ENCODE measurements around the gene TNFAIP8. TPM values are rescaled to one million over a fixed set of nuclear protein-coding genes. Genes with fewer than 3 reads are reported as not detected.

Gene TNFAIP8
- total RNA-seq, 1 experiment from 2014 or later, result 7.3 TPM

DNA sequence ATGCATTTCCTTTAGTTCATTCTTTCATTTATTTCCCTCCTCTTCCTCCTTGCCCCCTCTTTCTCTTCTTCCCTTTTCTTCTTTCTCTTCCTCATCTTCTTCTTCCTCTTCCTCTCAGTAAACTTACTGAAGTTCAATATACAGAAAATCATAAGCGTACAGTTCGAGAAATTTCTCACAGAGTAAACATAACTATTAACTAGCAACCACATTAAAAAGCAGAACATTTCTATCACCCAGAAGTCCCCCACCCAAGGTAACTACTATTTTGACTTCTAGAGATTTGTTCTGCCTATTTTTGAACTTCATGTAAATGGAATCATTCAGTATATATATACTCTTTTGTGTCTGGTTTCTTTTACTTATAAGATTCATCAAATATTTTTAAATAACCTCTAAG is 48.2 kb downstream of the TNFAIP8 start:
- H3K14ac ChIP-seq (ENCODE audit: insufficient read depth, low read length), result no peak overlapping the region
- no peaks in the 10 kb centered on the region for H3K79me1 ChIP-seq (ENCODE audit: insufficient read depth, low read depth, low read length, poor library complexity, severe bottlenecking)
- no peak overlapping the region for H3K4ac ChIP-seq (ENCODE audit: low read depth, low read length)
- Mint-ChIP-seq H3K4me1 (peaks cover 24 to 25% of the 10 kb centered on the region in 2 experiments), H3K27me3 (ENCODE audit: low read depth) (no peaks in the 10 kb centered on the region), H3K9me3 (no peaks in the 10 kb centered on the region; a peak in 1 of 5 replicates), H3K36me3 (ENCODE audit: insufficient read depth in 1 of 3, low read depth in 3 of 3) (no peaks in the 10 kb centered on the region), H3K27ac (peak overlapping the region in 1 of 3 experiments; percentile 26; a peak in 1 of 7 replicates), H3K4me3 (no peak overlapping the region)
- no peak overlapping the region for H3K18ac ChIP-seq (ENCODE audit: insufficient read length, low read depth, low read length)
- no peaks in the 10 kb centered on the region for H3K27me3 ChIP-seq (ENCODE audit: insufficient read depth, low read length)
- H3K27ac ChIP-seq (ENCODE audit: insufficient read length, low read depth, low read length), result no peak overlapping the region
- H3K9ac ChIP-seq (ENCODE audit: extremely low read depth, insufficient read length, low read length), result no peak overlapping the region
- no peak overlapping the region for H2AFZ ChIP-seq (ENCODE audit: low read length)
- H3K56ac ChIP-seq (ENCODE audit: insufficient read length, low read depth, low read length), result no peak overlapping the region
- H2BK5ac ChIP-seq (ENCODE audit: insufficient read length, low read length), result no peak overlapping the region
- no peak overlapping the region for H3K4me2 ChIP-seq (ENCODE audit: insufficient read depth, insufficient read length, low read length)
- no peak for DNase-seq
- no peaks in the 10 kb centered on the region for H3K79me2 ChIP-seq (ENCODE audit: insufficient read depth, low read length)
- H3K9me3 ChIP-seq (ENCODE audit: control insufficient read depth, low read depth, low read length), result no peaks in the 10 kb centered on the region
- H4K20me1 ChIP-seq (ENCODE audit: control insufficient read depth, insufficient read depth, insufficient read length), result no peaks in the 10 kb centered on the region
- no peak overlapping the region for H4K5ac ChIP-seq (ENCODE audit: insufficient read length, low read depth, low read length)
- H3K23me2 ChIP-seq (ENCODE audit: insufficient read length, low read depth, low read length, poor library complexity, severe bottlenecking), result no peaks in the 10 kb centered on the region
- H3K23ac ChIP-seq (ENCODE audit: insufficient read length, low read depth, low read length), result no peak overlapping the region
- TF ChIP-seq, protein P1, sequence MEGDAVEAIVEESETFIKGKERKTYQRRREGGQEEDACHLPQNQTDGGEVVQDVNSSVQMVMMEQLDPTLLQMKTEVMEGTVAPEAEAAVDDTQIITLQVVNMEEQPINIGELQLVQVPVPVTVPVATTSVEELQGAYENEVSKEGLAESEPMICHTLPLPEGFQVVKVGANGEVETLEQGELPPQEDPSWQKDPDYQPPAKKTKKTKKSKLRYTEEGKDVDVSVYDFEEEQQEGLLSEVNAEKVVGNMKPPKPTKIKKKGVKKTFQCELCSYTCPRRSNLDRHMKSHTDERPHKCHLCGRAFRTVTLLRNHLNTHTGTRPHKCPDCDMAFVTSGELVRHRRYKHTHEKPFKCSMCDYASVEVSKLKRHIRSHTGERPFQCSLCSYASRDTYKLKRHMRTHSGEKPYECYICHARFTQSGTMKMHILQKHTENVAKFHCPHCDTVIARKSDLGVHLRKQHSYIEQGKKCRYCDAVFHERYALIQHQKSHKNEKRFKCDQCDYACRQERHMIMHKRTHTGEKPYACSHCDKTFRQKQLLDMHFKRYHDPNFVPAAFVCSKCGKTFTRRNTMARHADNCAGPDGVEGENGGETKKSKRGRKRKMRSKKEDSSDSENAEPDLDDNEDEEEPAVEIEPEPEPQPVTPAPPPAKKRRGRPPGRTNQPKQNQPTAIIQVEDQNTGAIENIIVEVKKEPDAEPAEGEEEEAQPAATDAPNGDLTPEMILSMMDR (conservative IDR thresholded peaks at IDR 0.05), result no peak
- no CpG with 5 or more reads among the region's 2 CpGs for WGBS (ENCODE audit: extremely low coverage, insufficient read length, low lambda C conversion rate)
- H2BK12ac ChIP-seq (ENCODE audit: insufficient read length, low read depth, low read length), result no peak overlapping the region
- no peak overlapping the region for H2AK5ac ChIP-seq (ENCODE audit: insufficient read length, low read length)
- H4K91ac ChIP-seq (ENCODE audit: insufficient read length, low read depth, low read length), result no peak overlapping the region
- H2BK20ac ChIP-seq (ENCODE audit: low read depth, low read length, poor library complexity, severe bottlenecking), result no peak overlapping the region
- no peak overlapping the region for H3T11ph ChIP-seq (ENCODE audit: low read length)
- H3K4me1 ChIP-seq (ENCODE audit: insufficient read depth, low read length), result peaks cover 3% of the 10 kb centered on the region; the same call in 1 of the 2 replicates
- no peak overlapping the region for H2BK120ac ChIP-seq (ENCODE audit: low read depth, low read length, poor library complexity, severe bottlenecking)
- no peak overlapping the region for H4K8ac ChIP-seq (replicated peaks; ENCODE audit: insufficient read length, low read depth, low read length)
- H2BK15ac ChIP-seq (ENCODE audit: low read depth, low read length), result no peak overlapping the region

Data from H9 (cell line).